ENCODE data around the gene NTRK3. TPM values are rescaled to one million over a fixed set of nuclear protein-coding genes. Genes with fewer than 3 reads are reported as not detected.

The NTRK3 gene
- total RNA-seq, 2 donors from 2014 or later: 0.53 TPM; not detected in 1

DNA sequence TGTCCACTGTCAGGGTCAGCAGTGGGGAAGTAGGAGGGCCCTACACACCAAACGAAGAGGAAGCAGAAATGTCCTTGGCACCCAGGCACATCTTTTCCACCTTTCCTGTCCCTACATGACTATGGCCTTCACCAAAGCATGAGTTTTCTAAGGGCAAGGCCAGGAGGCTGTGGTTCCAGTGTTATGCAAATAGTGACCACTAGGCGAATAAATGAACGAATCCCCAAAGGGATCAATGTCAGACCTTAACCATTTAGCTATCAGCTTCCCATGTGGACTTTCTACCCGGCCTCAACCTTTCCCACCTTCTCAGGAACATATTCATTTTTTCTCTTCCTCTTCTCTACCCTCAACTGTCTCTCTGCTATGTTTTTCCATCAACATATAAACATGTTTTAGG is 63.1 kb downstream of the NTRK3 start:
- H3K36me3 Mint-ChIP-seq (ENCODE audit: low read depth): no peaks in the 10 kb centered on the region
- no peak overlapping the region for H3K27ac Mint-ChIP-seq
- peaks cover 29% of the 10 kb centered on the region for H3K27me3 Mint-ChIP-seq
- H3K9me3 Mint-ChIP-seq: no peaks in the 10 kb centered on the region
- H3K4me3 Mint-ChIP-seq: no peak overlapping the region
- H3K4me1 Mint-ChIP-seq: no peaks in the 10 kb centered on the region
- no peak for ATAC-seq (replicated peaks)

DNA sequence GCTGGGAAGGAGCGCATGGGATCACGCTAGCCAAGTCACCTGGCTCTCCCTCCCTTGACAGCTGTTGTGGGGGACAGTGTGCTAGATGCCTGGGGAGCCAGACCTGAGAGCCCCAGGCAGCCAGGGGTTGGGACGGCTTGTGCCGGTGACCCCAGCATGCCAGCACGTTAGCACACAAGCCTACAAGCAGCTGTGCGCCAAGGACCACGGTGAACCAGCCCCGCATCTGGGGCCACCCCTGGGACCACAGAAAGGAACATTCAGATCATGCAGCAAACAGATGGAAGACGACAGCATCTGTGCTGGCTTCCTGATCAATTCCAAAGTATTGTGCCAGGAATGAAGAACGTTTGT is 64.8 kb downstream of the NTRK3 start:
- Mint-ChIP-seq H3K9me3 (no peaks in the 10 kb centered on the region), H3K36me3 (ENCODE audit: low read depth) (no peaks in the 10 kb centered on the region), H3K4me1 (no peaks in the 10 kb centered on the region), H3K27ac (no peak overlapping the region), H3K27me3 (peaks cover 27% of the 10 kb centered on the region), H3K4me3 (no peak overlapping the region)
- ATAC-seq (replicated peaks): no peak

DNA sequence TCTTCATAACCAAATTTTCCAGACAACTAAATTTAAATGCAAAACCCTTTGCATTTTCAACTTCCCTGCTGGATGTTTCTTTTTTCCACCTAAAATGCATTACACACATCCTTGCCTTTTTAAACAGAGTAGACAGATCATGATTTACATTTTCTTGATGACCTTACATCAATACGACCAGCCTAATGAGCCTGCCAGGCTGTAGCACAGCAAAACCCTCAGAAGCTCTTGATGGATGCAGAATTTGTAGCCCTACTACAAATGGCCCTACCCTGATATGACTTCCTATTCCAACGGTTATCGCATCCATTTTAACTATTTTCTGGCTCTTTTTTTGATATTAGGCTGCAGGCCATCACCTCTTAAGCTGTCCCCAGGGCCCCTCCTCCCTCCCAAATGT is 66.3 kb downstream of the NTRK3 start:
- ATAC-seq (replicated peaks): no peak
- no peak overlapping the region for H3K4me3 Mint-ChIP-seq
- H3K4me1 Mint-ChIP-seq: no peaks in the 10 kb centered on the region
- peaks cover 27% of the 10 kb centered on the region for H3K27me3 Mint-ChIP-seq
- H3K9me3 Mint-ChIP-seq: no peaks in the 10 kb centered on the region
- no peak overlapping the region for H3K27ac Mint-ChIP-seq
- no peaks in the 10 kb centered on the region for H3K36me3 Mint-ChIP-seq (ENCODE audit: low read depth)

DNA sequence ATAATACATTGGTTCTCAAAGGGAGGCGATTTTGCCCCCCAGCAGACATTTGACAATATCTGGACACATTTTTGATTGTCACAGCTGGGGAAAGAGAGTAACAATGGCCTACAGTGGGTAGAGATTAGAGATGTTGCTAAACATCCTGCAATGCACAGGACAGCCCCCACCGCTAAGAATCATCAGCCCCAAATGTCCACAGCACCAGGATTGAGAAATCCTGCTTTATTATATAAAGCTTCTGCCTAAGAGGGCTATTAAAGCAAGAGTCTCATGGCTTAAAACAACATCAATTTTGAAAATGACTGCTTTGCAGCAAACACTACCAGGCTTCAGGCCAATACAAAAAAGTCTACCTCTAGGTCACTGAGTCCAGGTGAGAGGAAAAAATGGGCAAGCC is 68.2 kb downstream of the NTRK3 start:
- peaks cover 21% of the 10 kb centered on the region for H3K27me3 Mint-ChIP-seq
- no peaks in the 10 kb centered on the region for H3K4me1 Mint-ChIP-seq
- H3K9me3 Mint-ChIP-seq: no peaks in the 10 kb centered on the region
- no peaks in the 10 kb centered on the region for H3K36me3 Mint-ChIP-seq (ENCODE audit: low read depth)
- no peak overlapping the region for H3K27ac Mint-ChIP-seq
- no peak overlapping the region for H3K4me3 Mint-ChIP-seq
- no peak for ATAC-seq (replicated peaks)

DNA sequence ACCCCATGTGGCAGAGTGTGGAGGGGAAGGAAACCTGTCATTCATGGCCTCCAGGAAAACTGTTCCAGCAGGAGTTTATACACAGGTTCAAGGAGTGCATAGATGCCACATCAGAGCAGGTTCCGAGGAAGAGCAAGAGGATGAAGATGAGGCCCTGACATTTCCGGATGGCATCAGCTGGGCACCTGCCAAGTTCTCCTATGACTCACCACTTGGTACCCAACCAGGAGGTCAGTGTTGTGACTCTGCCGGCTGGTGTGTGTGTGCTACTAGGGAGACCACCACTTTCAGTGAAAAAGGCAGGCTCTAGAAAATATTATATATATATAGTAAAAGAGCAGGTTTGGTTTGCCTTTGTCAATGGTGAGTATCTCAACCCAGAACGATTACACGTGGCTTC is 69.3 kb downstream of the NTRK3 start:
- Mint-ChIP-seq H3K4me1 (no peaks in the 10 kb centered on the region), H3K27me3 (peaks cover 24% of the 10 kb centered on the region), H3K36me3 (ENCODE audit: low read depth) (no peaks in the 10 kb centered on the region), H3K9me3 (no peaks in the 10 kb centered on the region), H3K27ac (no peak overlapping the region), H3K4me3 (no peak overlapping the region)
- ATAC-seq (replicated peaks): no peak

DNA sequence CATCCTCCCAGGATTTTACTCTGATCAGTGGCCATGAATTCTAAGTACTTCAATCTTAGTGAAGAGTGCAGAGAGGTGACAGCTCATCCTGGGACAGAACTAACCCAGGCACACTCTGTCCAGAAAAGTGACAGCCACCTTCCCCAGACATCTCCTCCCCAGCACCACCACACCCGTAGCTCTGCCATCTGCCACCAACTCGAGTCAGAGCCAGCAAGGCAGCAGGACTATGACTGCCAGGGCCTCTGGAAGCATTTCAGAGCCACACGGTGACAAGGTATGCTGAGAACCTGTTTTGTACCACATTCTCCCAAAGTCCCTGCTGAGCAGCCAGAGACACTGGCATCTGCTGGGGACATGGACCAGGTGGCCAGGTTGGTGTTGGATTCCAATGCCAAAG is 71.0 kb downstream of the NTRK3 start:
- Mint-ChIP-seq H3K27ac (no peak overlapping the region), H3K4me1 (no peaks in the 10 kb centered on the region), H3K27me3 (peaks cover 25% of the 10 kb centered on the region), H3K36me3 (ENCODE audit: low read depth) (no peaks in the 10 kb centered on the region), H3K4me3 (no peak overlapping the region), H3K9me3 (no peaks in the 10 kb centered on the region)
- ATAC-seq (replicated peaks): no peak

DNA sequence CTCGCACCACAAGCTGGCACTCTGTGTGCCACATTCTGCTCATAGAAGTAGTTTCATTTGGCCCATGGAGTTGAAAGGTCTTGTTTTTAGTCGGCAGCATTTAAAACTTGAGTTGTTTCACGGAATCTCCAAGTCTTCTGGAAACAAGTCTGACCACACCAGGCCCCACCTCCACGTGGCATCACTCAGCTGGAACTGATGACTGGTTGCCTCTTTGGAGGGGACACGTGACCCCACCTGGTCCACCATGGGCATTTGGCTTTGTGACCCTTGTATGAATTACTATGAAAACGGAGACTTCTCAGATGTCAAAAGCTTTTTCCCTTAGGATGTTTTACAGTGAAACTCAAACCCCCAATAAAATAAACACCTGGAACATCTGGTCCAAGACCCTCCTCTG is 74.9 kb downstream of the NTRK3 start:
- no peak for ATAC-seq (replicated peaks)
- no peak overlapping the region for H3K4me3 Mint-ChIP-seq
- H3K9me3 Mint-ChIP-seq: peaks cover 3% of the 10 kb centered on the region
- no peak overlapping the region for H3K27ac Mint-ChIP-seq
- H3K27me3 Mint-ChIP-seq: peaks cover 30% of the 10 kb centered on the region
- H3K36me3 Mint-ChIP-seq (ENCODE audit: low read depth): no peaks in the 10 kb centered on the region
- H3K4me1 Mint-ChIP-seq: no peaks in the 10 kb centered on the region

DNA sequence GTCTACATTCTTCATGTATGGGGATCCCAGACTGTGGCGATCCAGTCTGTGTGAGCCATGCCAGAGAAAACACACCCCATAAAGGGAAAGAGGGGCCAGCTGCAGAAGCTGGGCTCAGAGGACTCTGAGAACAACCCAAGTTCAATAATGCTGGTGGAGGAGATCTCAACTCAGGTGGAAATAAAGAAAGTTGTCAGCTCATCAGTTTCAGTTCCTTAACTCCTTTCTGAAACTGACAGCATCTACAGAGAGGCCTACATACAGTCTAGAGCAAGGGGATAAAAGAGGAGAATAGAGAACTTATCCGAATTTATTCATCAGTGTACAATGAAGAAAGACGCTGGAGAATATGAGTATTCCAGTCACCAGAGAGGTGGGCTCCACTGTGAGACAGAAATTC is 77.0 kb downstream of the NTRK3 start:
- peaks cover 5% of the 10 kb centered on the region for H3K9me3 Mint-ChIP-seq
- H3K36me3 Mint-ChIP-seq (ENCODE audit: low read depth): no peaks in the 10 kb centered on the region
- H3K4me3 Mint-ChIP-seq: no peak overlapping the region
- H3K27me3 Mint-ChIP-seq: peaks cover 27% of the 10 kb centered on the region
- no peak for ATAC-seq (replicated peaks)
- H3K4me1 Mint-ChIP-seq: no peaks in the 10 kb centered on the region
- H3K27ac Mint-ChIP-seq: no peak overlapping the region

DNA sequence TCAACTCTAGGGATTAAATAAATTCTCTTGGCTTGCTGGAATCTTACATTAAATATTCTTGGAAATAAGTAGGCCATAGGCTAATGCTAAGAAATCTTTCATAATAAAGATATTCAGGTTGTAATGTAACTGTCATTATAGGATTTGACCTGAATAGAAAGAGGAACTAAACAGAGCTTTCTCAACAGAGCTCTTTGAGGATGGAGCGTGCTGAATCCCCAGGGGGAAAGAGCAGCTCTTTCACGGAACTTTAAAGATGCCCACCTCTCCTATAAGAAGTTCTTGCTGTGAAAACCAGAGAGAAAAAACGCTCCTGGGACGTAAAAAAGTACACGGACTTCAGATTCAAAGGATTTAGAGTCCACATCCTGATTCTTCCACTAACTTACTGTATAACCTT is 77.9 kb downstream of the NTRK3 start:
- Mint-ChIP-seq H3K27me3 (peaks cover 18% of the 10 kb centered on the region), H3K36me3 (ENCODE audit: low read depth) (no peaks in the 10 kb centered on the region), H3K4me1 (no peaks in the 10 kb centered on the region), H3K4me3 (no peak overlapping the region), H3K27ac (no peak overlapping the region), H3K9me3 (peaks cover 5% of the 10 kb centered on the region)
- no peak for ATAC-seq (replicated peaks)

DNA sequence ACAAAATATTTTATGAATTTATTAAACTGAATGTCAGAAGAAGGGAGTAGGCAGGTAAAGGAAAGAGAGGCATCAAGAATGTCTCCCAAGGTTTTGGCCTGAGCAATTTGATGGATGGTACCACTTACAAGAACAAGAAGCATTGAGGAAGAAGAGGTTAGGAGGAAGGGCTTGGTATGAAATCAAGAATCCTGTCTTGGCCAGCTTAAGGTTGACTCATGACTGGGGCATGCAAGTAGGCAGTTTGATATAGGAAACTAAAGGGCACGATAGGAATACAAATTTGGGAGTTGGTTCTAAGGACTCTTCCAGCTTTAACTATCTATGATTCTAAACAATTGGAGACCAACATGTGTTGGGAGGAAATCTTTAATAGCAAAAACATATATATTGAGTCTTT is 79.1 kb downstream of the NTRK3 start:
- Mint-ChIP-seq H3K36me3 (ENCODE audit: low read depth) (no peaks in the 10 kb centered on the region), H3K4me3 (no peak overlapping the region), H3K4me1 (no peaks in the 10 kb centered on the region), H3K9me3 (peaks cover 5% of the 10 kb centered on the region), H3K27ac (no peak overlapping the region), H3K27me3 (peaks cover 18% of the 10 kb centered on the region)
- ATAC-seq (replicated peaks): no peak

DNA sequence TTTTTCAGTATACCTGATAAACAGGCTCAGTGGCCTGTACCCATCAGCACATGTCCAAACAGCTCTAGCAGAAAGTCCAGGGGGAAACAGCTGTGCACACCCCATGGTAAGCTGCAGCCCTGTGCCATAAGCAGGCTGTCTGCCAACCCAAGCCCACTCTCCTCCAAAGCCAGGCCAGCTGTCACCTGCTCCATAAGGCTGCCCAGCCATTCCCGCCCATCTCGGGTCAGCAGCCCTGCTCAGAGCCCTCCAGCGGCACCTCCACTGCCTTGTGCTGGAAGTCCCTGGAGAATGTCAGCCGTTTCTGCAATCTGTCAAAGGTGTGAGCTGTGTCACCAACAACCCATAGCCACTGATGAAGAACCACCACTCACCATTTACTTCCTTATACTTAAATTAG is 82.0 kb downstream of the NTRK3 start:
- Mint-ChIP-seq H3K9me3 (peaks cover 5% of the 10 kb centered on the region), H3K36me3 (ENCODE audit: low read depth) (no peaks in the 10 kb centered on the region), H3K4me1 (no peaks in the 10 kb centered on the region), H3K27me3 (peaks cover 24% of the 10 kb centered on the region), H3K4me3 (no peak overlapping the region), H3K27ac (no peak overlapping the region)
- no peak for ATAC-seq (replicated peaks)

DNA sequence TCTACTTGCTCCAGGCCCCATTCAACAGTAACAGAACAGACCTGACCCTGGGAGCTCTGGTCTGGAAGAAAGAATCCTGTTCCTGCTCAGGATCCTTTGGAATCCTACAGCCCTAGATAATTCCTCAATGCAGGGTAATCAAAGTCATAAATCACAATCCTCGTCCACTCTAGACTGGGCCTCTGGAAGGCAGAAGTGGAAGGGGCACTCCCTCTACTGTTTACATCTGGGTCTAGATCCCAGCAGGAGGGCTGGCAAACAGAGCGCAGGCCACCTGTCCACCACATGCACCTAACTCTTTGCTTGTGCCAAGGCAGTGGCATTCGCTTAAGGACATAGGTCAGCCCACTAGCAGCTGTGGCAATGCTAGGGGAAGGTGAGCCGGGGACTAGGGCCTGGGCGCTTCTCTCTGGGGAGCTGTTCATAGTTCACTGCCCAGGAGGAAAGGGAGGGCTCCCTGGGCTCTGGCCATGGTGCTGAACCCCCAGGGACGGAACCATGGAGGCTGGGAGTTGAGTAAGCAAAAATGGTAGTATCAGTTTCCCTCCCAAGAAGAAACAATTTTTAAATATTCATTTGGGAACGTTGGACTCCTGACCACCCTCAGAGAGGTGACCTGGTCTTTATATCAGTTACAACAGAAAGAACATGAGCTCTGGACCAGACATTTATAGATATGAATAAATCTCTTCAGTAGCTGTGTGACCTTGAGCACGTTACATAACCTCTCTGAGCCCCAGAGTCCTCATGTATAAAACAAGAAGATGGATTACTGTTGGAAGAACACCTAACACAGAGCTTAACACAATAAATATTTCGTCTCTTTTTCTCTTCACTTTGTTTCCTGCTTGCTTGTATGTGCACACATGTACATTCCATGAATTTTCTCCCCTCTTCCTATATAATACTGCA is 90.2 kb downstream of the NTRK3 start:
- ATAC-seq (replicated peaks): no peak
- Mint-ChIP-seq H3K36me3 (ENCODE audit: low read depth) (no peaks in the 10 kb centered on the region), H3K27ac (no peak overlapping the region), H3K9me3 (no peaks in the 10 kb centered on the region), H3K4me3 (no peak overlapping the region), H3K27me3 (peaks cover 13% of the 10 kb centered on the region), H3K4me1 (no peaks in the 10 kb centered on the region)

DNA sequence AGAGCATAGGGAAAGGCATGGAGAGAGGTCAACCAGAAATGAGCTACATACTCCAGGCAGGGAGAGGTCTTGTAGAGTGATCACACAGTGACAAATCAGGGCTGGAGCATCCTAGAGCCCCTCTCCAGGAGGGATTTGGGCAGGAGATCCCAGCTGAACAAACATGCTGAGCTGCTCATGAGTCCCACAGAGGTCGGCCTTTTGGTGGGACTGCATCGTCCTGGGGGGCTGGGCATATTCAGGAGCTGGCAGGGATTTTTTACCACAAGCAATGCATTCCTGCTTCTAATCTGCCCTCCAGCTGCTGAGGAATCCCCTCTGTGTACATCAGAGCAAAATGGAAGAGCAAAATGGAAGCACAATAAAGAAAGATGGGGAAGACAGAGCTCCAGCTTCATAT is 94.9 kb downstream of the NTRK3 start:
- no peaks in the 10 kb centered on the region for H3K36me3 Mint-ChIP-seq (ENCODE audit: low read depth)
- ATAC-seq (replicated peaks): no peak
- peaks cover 8% of the 10 kb centered on the region for H3K27me3 Mint-ChIP-seq
- no peak overlapping the region for H3K27ac Mint-ChIP-seq
- H3K9me3 Mint-ChIP-seq: no peaks in the 10 kb centered on the region
- no peak overlapping the region for H3K4me3 Mint-ChIP-seq
- H3K4me1 Mint-ChIP-seq: no peaks in the 10 kb centered on the region

DNA sequence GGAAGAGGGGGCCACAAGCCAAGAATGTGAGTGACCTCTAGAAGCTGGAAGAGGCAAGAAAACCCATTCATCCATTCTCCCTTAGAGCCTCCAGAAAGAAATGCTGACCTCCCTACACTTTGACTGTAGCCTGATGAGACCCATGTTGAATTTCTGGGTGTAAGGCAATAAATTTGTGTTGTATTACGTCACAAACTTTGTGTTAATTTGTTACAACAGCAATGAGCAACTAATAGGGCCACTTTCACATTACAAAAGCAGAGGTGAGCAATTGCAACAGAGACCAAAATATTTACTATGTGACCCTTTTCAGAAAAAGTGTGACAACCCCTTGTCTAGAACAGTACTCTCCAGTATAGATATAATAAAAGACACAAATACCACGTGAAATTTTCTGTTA is 101.2 kb downstream of the NTRK3 start:
- Mint-ChIP-seq H3K4me3 (no peak overlapping the region), H3K4me1 (no peaks in the 10 kb centered on the region), H3K9me3 (no peaks in the 10 kb centered on the region), H3K36me3 (ENCODE audit: low read depth) (no peaks in the 10 kb centered on the region), H3K27ac (no peak overlapping the region), H3K27me3 (peaks cover 19% of the 10 kb centered on the region)
- no peak for ATAC-seq (replicated peaks)

DNA sequence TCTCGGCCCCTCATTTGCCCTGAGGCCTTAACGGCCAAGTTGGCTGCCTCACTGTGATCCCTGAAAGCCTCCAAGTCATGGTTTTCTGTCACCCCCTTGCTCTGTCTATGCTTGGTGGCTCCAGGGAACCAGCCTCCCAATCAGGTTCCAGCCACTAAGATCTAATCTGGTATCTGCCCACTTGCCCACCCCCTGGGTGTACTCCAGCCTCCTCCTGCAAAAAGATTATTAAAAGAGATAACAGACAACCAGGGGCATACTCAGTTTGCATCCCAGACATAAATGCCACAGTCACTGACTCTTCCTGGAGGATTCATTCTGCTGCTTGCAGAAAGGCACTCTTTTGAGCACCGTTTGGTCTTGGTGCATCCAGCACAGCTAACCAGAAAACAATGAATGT is 103.9 kb downstream of the NTRK3 start:
- no peak for ATAC-seq (replicated peaks)
- Mint-ChIP-seq H3K9me3 (no peaks in the 10 kb centered on the region), H3K4me1 (no peaks in the 10 kb centered on the region), H3K27ac (no peak overlapping the region), H3K36me3 (ENCODE audit: low read depth) (no peaks in the 10 kb centered on the region), H3K27me3 (peaks cover 27% of the 10 kb centered on the region), H3K4me3 (no peak overlapping the region)

DNA sequence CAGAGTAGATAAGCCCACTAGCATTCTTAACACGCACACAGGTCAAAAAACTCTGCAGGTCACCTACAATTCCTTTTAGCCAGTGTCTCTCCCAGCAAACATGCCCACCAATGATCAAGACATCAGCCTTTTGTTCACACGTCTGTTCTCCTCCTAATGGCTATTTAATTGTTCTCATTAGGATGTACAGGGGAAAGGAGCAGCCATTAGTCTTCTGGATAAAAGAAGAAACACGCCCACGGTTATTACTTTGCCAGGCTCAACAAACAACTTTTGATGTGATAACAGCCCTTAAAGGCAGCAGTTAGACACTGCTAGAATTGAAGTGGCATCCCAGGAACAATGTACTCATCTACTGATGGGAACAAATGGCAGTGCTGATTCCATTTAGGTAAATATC is 108.8 kb downstream of the NTRK3 start:
- ATAC-seq (replicated peaks): no peak
- peaks cover 8% of the 10 kb centered on the region for H3K27me3 Mint-ChIP-seq
- no peaks in the 10 kb centered on the region for H3K4me1 Mint-ChIP-seq
- H3K9me3 Mint-ChIP-seq: no peaks in the 10 kb centered on the region
- H3K36me3 Mint-ChIP-seq (ENCODE audit: low read depth): no peaks in the 10 kb centered on the region
- no peak overlapping the region for H3K27ac Mint-ChIP-seq
- H3K4me3 Mint-ChIP-seq: no peak overlapping the region
